HG02981 (cell line): ENCODE measurements around the gene ITPR1.

ENCODE experiments used
- ATAC-seq: cut with Tn5 transposase; IDR thresholded peaks from one replicate; pipeline ENCODE4 v1.9.1; 2021; ENCODE audit warnings: mild to moderate bottlenecking, moderate library complexity; ENCODE audit not compliant: unreplicated experiment

The ITPR1 gene

DNA sequence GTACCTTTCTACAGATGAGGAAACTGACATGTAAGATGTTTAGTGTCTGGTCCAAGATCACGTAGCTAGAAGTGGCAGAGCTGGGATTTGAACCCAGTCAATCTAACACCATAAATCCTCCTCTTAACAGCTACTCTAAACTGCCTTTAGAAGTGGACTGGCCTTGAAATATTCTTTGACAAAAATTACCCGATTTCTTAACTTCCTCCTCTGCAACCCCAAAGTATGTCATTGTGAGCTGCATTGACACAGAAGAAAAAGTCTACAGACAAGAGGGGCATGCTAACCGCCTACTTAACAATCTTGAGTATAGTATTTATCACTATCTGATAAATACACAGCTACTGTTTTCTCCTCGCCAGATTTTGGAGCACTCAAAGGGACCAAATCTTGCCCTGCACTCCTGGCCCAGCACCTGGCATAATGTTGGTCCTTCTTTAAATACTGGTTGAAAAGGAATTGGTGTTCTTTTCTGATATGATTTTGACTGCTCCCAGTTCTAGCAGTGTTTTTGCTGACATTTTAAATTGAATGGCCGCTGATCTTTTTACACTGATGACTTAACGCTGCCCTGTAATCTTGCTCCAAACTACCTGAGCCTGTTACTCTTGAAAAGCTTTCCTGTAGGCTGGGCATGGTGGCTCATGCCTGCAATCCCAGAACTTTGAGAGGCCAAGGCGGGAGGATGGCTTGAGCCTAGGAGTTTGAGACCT lies 36.9 kb downstream of the ITPR1 start:
- no peak for ATAC-seq

- no peak for ATAC-seq
Observed at GRCh38 chr3:4531478-4532025, 38.4 kb downstream of the ITPR1 start.

- ATAC-seq = no peak
Observed at GRCh38 chr3:4532535-4533112, 39.5 kb downstream of the ITPR1 start.

GRCh38 chr3:4533489-4534443 lies 40.6 kb downstream of the ITPR1 start:
- no peak for ATAC-seq

GRCh38 chr3:4534906-4535305 lies 41.8 kb downstream of the ITPR1 start:
- ATAC-seq = no peak

- ATAC-seq = no peak
Observed at GRCh38 chr3:4536260-4536659, 43.1 kb downstream of the ITPR1 start.

DNA sequence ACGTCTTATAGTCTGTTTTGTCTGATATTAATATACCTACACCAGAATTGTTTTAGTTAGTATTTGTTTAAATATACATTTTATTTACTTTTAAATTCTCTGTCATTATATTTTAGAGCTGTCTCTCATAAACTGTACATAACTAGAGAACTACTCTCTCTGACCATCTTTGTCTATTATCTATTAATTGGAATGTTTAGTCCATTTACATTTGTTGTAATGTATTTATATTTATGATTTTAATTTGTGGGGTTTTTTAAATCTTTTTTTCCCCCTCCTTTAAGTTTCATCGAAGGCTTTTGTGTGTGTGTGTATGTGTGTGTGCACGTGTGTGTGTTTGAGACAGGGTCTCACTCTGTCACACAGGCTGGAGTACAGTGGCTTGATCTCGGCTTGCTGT lies 47.1 kb downstream of the ITPR1 start:
- no peak for ATAC-seq

DNA sequence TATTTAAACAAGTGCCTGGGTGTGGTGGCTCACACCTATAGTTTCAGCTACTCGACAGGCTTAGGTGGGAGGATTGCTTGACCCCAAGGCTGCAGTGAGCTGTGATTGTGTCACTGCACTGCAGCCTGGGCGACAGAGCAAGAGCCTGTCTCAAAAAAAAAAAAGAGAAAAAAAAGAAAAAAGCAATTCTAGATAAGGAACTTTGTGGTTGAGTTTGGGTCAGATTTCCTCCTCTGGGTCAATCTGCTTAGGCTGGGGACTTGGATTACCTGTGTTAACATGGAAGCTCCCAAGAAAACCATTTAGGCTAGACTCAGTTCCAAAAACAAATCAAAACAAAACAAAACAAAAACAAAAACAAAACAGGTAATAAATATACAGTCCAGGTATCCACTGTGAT lies 50.0 kb downstream of the ITPR1 start:
- ATAC-seq = no peak

DNA sequence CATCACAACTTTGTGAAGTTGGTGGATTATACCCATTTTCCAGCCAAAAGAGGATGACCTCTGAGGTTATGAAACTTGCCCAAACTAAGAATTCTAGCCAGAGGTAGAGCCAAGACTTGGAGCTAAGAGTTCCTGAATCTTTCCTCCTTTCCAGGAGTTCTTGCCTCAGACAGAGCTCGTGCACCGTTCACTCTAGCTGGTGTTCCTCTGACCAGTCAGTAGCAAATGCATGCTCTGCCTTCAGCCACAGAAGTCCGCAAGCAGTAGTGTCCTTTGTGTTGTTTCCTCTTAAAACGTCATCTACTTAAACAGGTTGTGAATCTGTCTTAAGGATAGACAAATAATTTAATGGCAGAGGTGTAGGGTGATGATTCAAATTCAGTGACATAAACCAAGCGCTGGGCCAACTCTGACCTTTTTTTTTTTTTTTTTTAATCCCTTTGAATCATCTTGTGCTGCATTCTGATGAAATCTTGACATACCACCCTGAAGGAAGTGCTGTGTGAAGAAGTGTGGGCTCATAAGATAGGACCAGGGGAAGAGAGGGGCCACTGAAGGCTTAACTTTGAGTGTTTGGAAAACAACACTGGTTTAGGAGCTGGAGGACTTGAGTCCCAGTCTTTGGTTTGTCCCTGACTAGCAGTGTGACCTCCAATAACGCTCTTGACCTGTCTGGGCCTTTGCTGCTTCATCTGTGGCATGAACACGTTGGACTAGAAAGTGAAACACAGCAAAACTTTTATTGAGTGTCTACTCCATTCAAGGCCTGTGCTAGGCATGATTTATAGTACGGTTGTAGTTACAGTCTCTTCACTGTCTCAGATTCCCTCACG lies 53.4 kb downstream of the ITPR1 start:
- no peak for ATAC-seq

DNA sequence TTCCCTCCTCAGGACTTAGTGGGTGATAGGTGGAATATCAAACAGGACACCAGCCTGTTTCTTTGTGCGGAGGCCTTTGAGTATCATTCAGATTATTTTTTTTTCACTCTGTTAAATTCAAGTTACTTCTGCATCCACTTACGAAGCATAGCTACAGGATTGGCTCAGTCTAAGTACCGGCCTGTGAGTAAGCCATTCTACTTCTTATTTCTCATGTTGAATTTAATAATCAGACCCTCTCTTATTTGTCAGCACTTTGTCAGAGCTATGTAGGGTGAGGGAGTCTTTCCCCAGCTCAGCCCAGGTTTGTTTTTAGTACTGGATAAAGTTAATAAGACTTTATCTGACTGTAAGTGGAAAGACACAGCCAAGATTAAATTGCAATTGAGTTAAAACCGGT lies 54.7 kb downstream of the ITPR1 start:
- no peak for ATAC-seq

GRCh38 chr3:4548356-4548755 lies 55.2 kb downstream of the ITPR1 start:
- no peak for ATAC-seq

DNA sequence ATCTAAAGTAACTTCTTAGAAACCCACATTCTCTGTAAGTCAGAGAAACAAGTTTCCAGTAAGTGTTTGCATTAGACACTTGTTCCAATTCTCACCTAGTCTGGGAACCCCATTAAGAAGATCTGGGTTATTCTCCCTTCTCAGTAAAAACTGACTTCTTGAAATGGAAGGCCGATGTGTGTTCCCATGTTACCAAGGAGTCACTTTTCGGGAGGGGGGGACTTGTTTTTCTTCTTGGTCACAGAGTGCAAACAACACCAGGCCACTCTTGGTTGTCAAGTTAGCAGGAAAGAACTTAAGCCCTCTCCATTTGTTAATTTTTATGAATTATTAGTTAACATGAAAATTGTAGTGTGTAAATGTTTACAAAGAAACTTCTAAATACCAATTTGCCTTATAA lies 55.6 kb downstream of the ITPR1 start:
- ATAC-seq = no peak

GRCh38 chr3:4549896-4550295 lies 56.7 kb downstream of the ITPR1 start:
- no peak for ATAC-seq

DNA sequence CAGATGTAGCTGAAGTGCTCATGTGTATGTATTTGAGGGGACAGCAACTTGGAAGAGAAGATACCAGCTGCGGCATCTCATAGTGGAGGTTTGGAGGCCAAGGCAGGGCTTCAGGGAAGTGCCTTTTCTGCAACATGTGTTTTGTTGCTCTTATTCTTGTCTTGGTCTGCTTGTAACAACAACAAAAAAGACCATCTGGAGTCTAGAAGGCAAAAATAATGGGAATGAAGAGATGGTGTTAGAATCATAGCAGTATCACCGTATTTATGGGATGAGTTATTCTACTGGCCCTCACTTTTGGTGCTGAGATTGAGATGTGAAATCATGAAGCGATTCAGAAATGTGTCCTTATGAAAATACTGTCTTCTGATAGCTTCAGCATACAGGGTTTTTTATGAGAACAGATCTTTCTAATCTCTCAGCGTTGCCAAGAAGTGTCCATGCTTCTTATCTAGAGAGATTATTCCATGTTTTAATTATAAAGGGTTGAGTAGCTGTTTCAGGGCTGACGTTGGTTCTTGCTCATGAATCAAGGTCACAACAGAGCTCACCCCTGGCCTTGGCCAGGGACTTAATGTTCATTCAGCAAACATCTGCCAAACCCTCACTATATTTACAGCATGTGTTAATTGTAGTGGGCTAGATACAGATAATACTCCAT lies 58.0 kb downstream of the ITPR1 start:
- ATAC-seq = no peak

GRCh38 chr3:4551794-4552442 lies 58.8 kb downstream of the ITPR1 start:
- ATAC-seq = no peak

GRCh38 chr3:4552811-4553210 lies 59.7 kb downstream of the ITPR1 start:
- no peak for ATAC-seq

- no peak for ATAC-seq
Observed at GRCh38 chr3:4561661-4562060, 68.5 kb downstream of the ITPR1 start.

DNA sequence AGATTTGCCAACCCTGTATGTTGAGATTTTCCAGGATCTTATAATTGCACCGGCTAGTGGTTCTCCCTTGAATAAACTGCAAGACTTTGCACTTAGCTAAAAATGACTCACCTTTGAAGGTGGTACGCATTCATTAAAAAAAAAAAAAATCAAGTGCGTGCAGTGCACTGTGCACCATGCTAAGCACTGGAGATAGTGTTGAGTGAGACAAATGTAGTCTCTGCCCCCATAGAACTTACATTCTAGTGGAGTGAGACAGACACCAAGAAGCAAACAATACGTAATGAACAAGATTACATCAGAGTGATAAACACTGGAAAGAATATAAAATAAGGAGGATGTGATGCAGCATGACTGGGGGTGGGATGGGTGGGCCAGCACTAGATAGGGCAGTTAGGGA lies 69.4 kb downstream of the ITPR1 start:
- ATAC-seq = no peak

GRCh38 chr3:4564270-4564669 lies 71.1 kb downstream of the ITPR1 start:
- ATAC-seq = no peak
